ENCODE data around the gene GATAD2A. TPM values are rescaled to one million over a fixed set of nuclear protein-coding genes. Genes with fewer than 3 reads are reported as not detected.
A peak's percentile ranks its signal among the peaks of the same experiment; 100 is the strongest.

The GATAD2A gene
- total and polyA plus RNA-seq, 2 of the 8 experiments (the other 6 are each of a cell fraction or from before 2014, with no cell fraction given) = 38.4 to 205 TPM

DNA sequence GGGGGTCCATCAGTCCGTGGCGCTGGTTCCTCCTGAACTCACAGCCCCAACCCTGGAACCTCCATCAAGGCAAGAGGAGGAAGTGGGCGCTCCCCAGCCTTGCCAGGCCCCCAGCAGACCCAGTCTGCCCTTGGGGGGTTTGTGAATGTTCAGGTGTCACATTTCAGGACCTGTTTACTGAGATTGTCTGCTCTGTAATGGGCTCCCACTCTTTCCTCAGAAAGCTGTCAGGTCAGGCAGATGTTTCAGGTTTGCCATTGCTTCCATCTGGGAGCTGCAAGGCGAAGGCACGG, 80.5 kb downstream of the GATAD2A start:
- Histone ChIP-seq H3K23me2 (ENCODE audit: low read depth, low read length) (no peaks in the 10 kb centered on the region), H3K4me1 (replicated peaks in 1 of 4; ENCODE audit: control insufficient read depth in 3 of 4, insufficient read depth in 4 of 4, low read length in 3 of 4) (peaks cover 11 to 32% (median 22%) of the 10 kb centered on the region in 4 experiments), H4K20me1 (replicated peaks in 1 of 2; ENCODE audit: control insufficient read depth in 1 of 2, insufficient read depth in 2 of 2, low read length in 2 of 2) (peaks cover 13 to 40% of the 10 kb centered on the region in 2 experiments), H4K8ac (ENCODE audit: extremely low read depth, insufficient read depth, low read length) (no peak overlapping the region), H2BK5ac (ENCODE audit: low read depth, low read length) (no peak overlapping the region; the same call in 1 of the 2 replicates), H3K18ac (ENCODE audit: extremely low read depth, low read length) (no peak overlapping the region; the same call in 1 of the 2 replicates), H3K4me3 (ENCODE audit: extremely low read depth in 1 of 4, insufficient read depth in 2 of 4, low read depth in 3 of 4, low read length in 4 of 4) (no peak overlapping the region), H4K91ac (replicated peaks; ENCODE audit: insufficient read length, low read length) (no peak overlapping the region), H3K56ac (replicated peaks; ENCODE audit: insufficient read length, low read depth, low read length) (no peak overlapping the region), H2BK120ac (replicated peaks; ENCODE audit: low read depth, low read length) (no peak overlapping the region), H3K27ac (ENCODE audit: low read depth, low read length) (no peak overlapping the region), H2AFZ (ENCODE audit: low read length) (no peak overlapping the region), H3K27me3 (replicated peaks in 1 of 4; ENCODE audit: control insufficient read depth in 3 of 4, extremely low read depth in 1 of 4, insufficient read depth in 3 of 4, low read length in 3 of 4) (no peaks in the 10 kb centered on the region), H2AK5ac (ENCODE audit: low read depth, low read length) (no peak overlapping the region), H2BK15ac (ENCODE audit: low read length) (no peak overlapping the region), H2BK20ac (ENCODE audit: low read length) (no peak overlapping the region), H3K36me3 (ENCODE audit: control insufficient read depth in 2 of 4, insufficient read depth in 4 of 4, low read length in 3 of 4) (peaks cover 0 to 3% (median under 1%) of the 10 kb centered on the region in 4 experiments; a peak in 2 of 8 replicates), H3K9me3 (ENCODE audit: insufficient read depth in 2 of 2, low read depth in 1 of 2, low read length in 1 of 2) (no peaks in the 10 kb centered on the region), H3K4me2 (ENCODE audit: insufficient read depth in 1 of 2, low read depth in 2 of 2, low read length in 2 of 2) (no peak overlapping the region), H3K23ac (ENCODE audit: insufficient read length) (no peak overlapping the region), H3K9ac (replicated peaks in 1 of 4; ENCODE audit: extremely low read depth in 1 of 4, low read depth in 3 of 4, low read length in 3 of 4) (no peak overlapping the region), H3K4ac (replicated peaks; ENCODE audit: insufficient read length, low read depth, low read length) (no peak overlapping the region), H2BK12ac (ENCODE audit: low read depth, low read length) (0 out of 2 replicates have a peak overlapping the region, but pooled peaks have one; percentile 39), H3K79me2 (ENCODE audit: control insufficient read depth in 1 of 2, insufficient read depth in 2 of 2, low read length in 2 of 2) (peaks cover 0 to 67% of the 10 kb centered on the region in 2 experiments; a peak in 3 of 4 replicates), H3K14ac (ENCODE audit: insufficient read length) (no peak overlapping the region), H3K79me1 (ENCODE audit: low read depth, low read length) (peaks cover 21% of the 10 kb centered on the region), H4K5ac (ENCODE audit: insufficient read length, low read depth, low read length) (no peak overlapping the region)
- ChIA-PET POLR2A (ENCODE audit: partially characterized antibody) (interaction anchor here (0.8 to 1.5 kb wide), 6 partner anchors 11 to 95 kb away, joined by 3 to 4 read pairs (median 3); partner anchors contain the start of gene GATAD2A), CTCF (ENCODE audit: partially characterized antibody) (interaction anchor here (0.9 to 9.8 kb wide), 4 partner anchors 10 to 120 kb away, joined by 3 to 146 read pairs (median 26); no protein-coding TSS in a partner anchor)
- DNase-seq (ENCODE audit: low read depth in 1 of 2, low spot score in 2 of 2) = no peak
- 91% methylated on average over 5 of the region's 5 CpGs; no CpG with 5 or more reads in 1 of the 2 experiments for WGBS, 2 experiments (ENCODE audit: extremely low coverage in 1 of 2, insufficient coverage in 1 of 2, insufficient read length in 1 of 2, insufficient replicate concordance in 2 of 2, low coverage in 1 of 2, low lambda C conversion rate in 2 of 2, missing lambda C conversion rate in 1 of 2)
- no peak for FAIRE-seq
- no peak for TF ChIP-seq HDAC2 (IDR thresholded peaks at IDR 0.05; ENCODE audit: borderline replicate concordance in 1 of 2, low read depth in 2 of 2, low read length in 2 of 2)

Measured in H1 (cell line).